Smooth muscle cell (in vitro differentiated cells): Measurements from ENCODE around the gene VKORC1. TPM values are rescaled to one million over a fixed set of nuclear protein-coding genes. Genes with fewer than 3 reads are reported as not detected.

Experiments
- DNase-seq: peaks from one replicate; lab custom pipeline; 2025; ENCODE audit not compliant: unreplicated experiment; lab: John Stamatoyannopoulos, UW
- H2AFZ ChIP-seq: fragments of 200-600 bp; sonication (generic); 2 replicates; pipeline ENCODE4 v1.6.0; 2016; ENCODE audit warnings: antibody characterized with exemption, low read depth, mild to moderate bottlenecking
- H3F3A ChIP-seq: fragments of 200-600 bp; sonication (generic); 2 replicates; pipeline ENCODE4 v1.6.0; 2017; ENCODE audit warnings: antibody characterized with exemption, low read depth
- H3K27ac ChIP-seq: fragments of 200-600 bp; sonication (generic); 2 replicates; pipeline ENCODE4 v1.5.1; 2016; ENCODE audit warnings: low read depth, mild to moderate bottlenecking
- H3K27me3 ChIP-seq: fragments of 200-600 bp; sonication (generic); 2 replicates; pipeline ENCODE4 v1.6.1; 2016; ENCODE audit warnings: low read depth, mild to moderate bottlenecking
- H3K36me3 ChIP-seq: fragments of 200-600 bp; sonication (generic); 2 replicates; pipeline ENCODE4 v1.5.1; 2016; ENCODE audit warnings: low read depth
- H3K4me1 ChIP-seq: fragments of 200-600 bp; sonication (generic); 2 replicates; pipeline ENCODE4 v1.5.1; 2016; ENCODE audit warnings: low read depth
- H3K4me2 ChIP-seq: fragments of 200-600 bp; sonication (generic); 2 replicates; pipeline ENCODE4 v1.6.0; 2016; ENCODE audit warnings: mild to moderate bottlenecking
- H3K4me3 ChIP-seq: fragments of 200-600 bp; sonication (generic); 2 replicates; pipeline ENCODE4 v1.5.1; 2016; ENCODE audit warnings: mild to moderate bottlenecking
- H3K79me2 ChIP-seq: fragments of 200-600 bp; sonication (generic); 2 replicates; pipeline ENCODE4 v1.6.0; 2016; ENCODE audit warnings: low read depth, mild to moderate bottlenecking
- H3K9ac ChIP-seq: fragments of 200-600 bp; sonication (generic); 2 replicates; pipeline ENCODE4 v1.6.0; 2016; ENCODE audit warnings: low read depth
- H3K9me3 ChIP-seq: fragments of 200-600 bp; sonication (generic); replicated peaks from 2 replicates; pipeline ENCODE4 v1.5.1; 2016; ENCODE audit warnings: low read depth
- H4K20me1 ChIP-seq: fragments of 200-600 bp; sonication (generic); 2 replicates; pipeline ENCODE4 v1.6.0; 2016; ENCODE audit warnings: low read depth
- WGBS: methylation state at CpG from one replicate; pipeline ENCODE4 v1.1.7; 2016; ENCODE audit warnings: low lambda C conversion rate; 5-methylcytosine and 5-hydroxymethylcytosine counted together
- polyA plus RNA-seq: library from polyadenylated mRNA; unstranded; fragments of >200 nt; fragmentation: Nextera tagmentation; extraction: Ambion mirVana; gene quantifications from 2 replicates; pipeline ENCODE4 v1.2.1, GENCODE V29; 2016
- total RNA-seq: library from RNA; depleted of rRNA; stranded (reverse); fragments of >200 nt; gene quantifications from 2 replicates; pipeline ENCODE4 v1.2.3, GENCODE V29; 2014
- TF ChIP-seq, protein P1 (sequence below): fragments of 200-600 bp; sonication (generic); IDR thresholded peaks from 2 replicates; pipeline ENCODE4 v1.5.1; 2017; ENCODE audit warnings: borderline replicate concordance, mild to moderate bottlenecking, antibody characterized with exemption; ENCODE audit not compliant: insufficient read depth, poor library complexity, severe bottlenecking

The VKORC1 gene
- total and polyA plus RNA-seq, 2 experiments from 2014 or later, result 253 to 394 TPM

DNA sequence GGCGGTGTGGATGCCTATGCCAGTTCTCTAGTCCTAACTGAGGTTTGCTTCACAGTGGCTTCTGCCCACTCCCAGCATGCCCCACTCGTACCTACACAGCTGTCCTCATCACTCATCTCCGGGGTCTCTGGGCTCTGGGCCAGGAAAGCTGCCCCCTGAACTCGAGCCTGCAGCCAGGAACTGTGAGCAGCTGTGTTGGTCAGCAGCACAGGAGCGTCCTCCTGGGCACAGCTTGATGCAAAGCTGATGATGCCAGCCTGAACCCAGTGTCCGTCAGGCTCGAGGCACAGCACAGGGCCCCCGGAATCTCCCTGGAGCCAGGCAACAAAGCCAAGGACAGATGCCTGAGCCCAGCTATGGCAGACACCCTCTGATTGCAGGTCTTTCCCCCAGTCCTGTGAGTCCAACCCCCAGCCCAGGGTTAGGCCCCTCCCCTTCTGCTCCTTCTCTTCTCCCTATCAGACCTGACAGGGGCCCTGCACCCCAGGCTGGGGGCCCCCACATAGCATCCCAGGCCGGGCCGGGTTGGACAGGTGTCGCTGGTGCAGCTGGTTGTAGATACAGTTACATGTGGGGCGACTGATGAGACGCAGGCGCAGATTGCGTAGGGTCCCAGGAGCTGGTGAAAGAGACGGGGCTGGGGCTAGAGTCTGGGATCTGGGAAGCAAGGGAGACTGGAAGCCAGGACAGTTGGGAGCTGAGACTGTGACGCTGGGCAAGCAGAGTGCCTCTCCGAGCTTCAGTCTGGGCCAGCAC, 8.5 kb downstream of the VKORC1 start:
- Histone ChIP-seq H3K4me3 (no peak overlapping the region), H3F3A (no peaks in the 10 kb centered on the region), H3K27ac (no peak overlapping the region), H3K9ac (no peak overlapping the region), H3K4me1 (no peaks in the 10 kb centered on the region), H4K20me1 (peaks cover 49% of the 10 kb centered on the region), H2AFZ (no peak overlapping the region), H3K79me2 (peaks cover 7% of the 10 kb centered on the region), H3K27me3 (no peaks in the 10 kb centered on the region), H3K4me2 (no peak overlapping the region), H3K9me3 (no peaks in the 10 kb centered on the region), H3K36me3 (no peaks in the 10 kb centered on the region)
- DNase-seq, result no peak
- TF ChIP-seq, protein P1, sequence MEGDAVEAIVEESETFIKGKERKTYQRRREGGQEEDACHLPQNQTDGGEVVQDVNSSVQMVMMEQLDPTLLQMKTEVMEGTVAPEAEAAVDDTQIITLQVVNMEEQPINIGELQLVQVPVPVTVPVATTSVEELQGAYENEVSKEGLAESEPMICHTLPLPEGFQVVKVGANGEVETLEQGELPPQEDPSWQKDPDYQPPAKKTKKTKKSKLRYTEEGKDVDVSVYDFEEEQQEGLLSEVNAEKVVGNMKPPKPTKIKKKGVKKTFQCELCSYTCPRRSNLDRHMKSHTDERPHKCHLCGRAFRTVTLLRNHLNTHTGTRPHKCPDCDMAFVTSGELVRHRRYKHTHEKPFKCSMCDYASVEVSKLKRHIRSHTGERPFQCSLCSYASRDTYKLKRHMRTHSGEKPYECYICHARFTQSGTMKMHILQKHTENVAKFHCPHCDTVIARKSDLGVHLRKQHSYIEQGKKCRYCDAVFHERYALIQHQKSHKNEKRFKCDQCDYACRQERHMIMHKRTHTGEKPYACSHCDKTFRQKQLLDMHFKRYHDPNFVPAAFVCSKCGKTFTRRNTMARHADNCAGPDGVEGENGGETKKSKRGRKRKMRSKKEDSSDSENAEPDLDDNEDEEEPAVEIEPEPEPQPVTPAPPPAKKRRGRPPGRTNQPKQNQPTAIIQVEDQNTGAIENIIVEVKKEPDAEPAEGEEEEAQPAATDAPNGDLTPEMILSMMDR, result no peak
- 96% methylated on average over 18 of the region's 18 CpGs for WGBS

DNA sequence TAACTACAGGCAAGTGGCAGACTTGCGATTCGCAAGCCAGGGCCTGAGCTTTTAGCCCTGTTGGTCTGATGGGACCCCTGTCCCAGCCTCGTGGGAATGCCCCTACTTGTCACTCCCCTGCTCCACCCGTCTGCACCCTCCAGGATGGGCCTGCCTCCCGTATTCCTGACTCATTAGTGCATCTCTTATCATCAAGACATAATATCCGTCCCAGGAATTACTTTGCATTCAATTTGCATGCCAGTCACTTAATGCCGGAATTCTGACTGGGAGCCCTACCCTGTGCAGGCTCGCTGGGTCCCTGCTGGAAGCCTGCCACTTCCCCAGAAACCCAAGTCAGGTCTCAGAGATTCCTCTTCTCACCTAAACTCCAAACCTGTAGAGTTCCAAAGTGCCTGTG, 9.2 kb downstream of the VKORC1 start:
- Histone ChIP-seq H3K4me3 (no peak overlapping the region), H3K9me3 (no peaks in the 10 kb centered on the region), H3K4me1 (no peaks in the 10 kb centered on the region), H3F3A (no peaks in the 10 kb centered on the region), H3K27me3 (no peaks in the 10 kb centered on the region), H4K20me1 (peaks cover 52% of the 10 kb centered on the region), H3K9ac (no peak overlapping the region), H3K4me2 (no peak overlapping the region), H3K27ac (no peak overlapping the region), H2AFZ (no peak overlapping the region), H3K36me3 (no peaks in the 10 kb centered on the region), H3K79me2 (peaks cover 12% of the 10 kb centered on the region)
- WGBS, result 75% methylated on average over 8 of the region's 8 CpGs
- no peak for DNase-seq
- TF ChIP-seq, protein P1, result no peak

GRCh38 chr16:31084584-31085302, 9.9 kb downstream of the VKORC1 start:
- 90% methylated on average over 16 of the region's 16 CpGs for WGBS
- H3K79me2 ChIP-seq, result peaks cover 18% of the 10 kb centered on the region
- H3K9ac ChIP-seq, result no peak overlapping the region
- TF ChIP-seq, protein P1, result no peak
- H2AFZ ChIP-seq, result no peak overlapping the region
- no peaks in the 10 kb centered on the region for H3K9me3 ChIP-seq
- no peaks in the 10 kb centered on the region for H3K27me3 ChIP-seq
- H4K20me1 ChIP-seq, result peaks cover 47% of the 10 kb centered on the region
- no peaks in the 10 kb centered on the region for H3K36me3 ChIP-seq
- H3K4me3 ChIP-seq, result no peak overlapping the region
- H3K27ac ChIP-seq, result no peak overlapping the region
- H3F3A ChIP-seq, result no peaks in the 10 kb centered on the region
- DNase-seq, result no peak
- H3K4me1 ChIP-seq, result no peaks in the 10 kb centered on the region
- H3K4me2 ChIP-seq, result no peak overlapping the region
